ENCODE data around the gene PIGB.
"Not testable (repeated sequence)": the region's sequence is repeated elsewhere in the genome, so short reads cannot be mapped to it uniquely, and the experiment has no call there.

PIGB gene

GRCh38 chr15:55289746-55290527 lies 29.1 kb upstream of the PIGB start, which contains the start of gene RAB27A:
Gene RAB27A, minus strand, starts transcription at chr15:55289813. Its CDS starts 54,879 bp downstream, at chr15:55234934.
- no peaks in the 10 kb centered on the region for H3K9me3 ChIP-seq (ENCODE audit: low read depth, low read length)
- H3K4me3 ChIP-seq: peak within 1 kb of the TSS; percentile 91
- H3K36me3 ChIP-seq (ENCODE audit: insufficient read depth, low read length): no peaks in the 10 kb centered on the region
- H3K27ac ChIP-seq: no peak within 1 kb of the TSS
- H3K9ac ChIP-seq (ENCODE audit: insufficient read length): peak within 1 kb of the TSS; percentile 84
- TF ChIP-seq POLR2AphosphoS5 (IDR thresholded peaks at IDR 0.05; ENCODE audit: borderline replicate concordance, low read depth, low read length): no peak
- no peak for TF ChIP-seq EZH2 (IDR thresholded peaks at IDR 0.05)
- TF ChIP-seq FOXP2 (optimal IDR thresholded peaks at IDR 0.05; ENCODE audit: control extremely low read depth, extremely low read length, insufficient read depth): no peak
- no peak for DNase-seq (ENCODE audit: low read depth, low spot score)

- no peak overlapping the region for H3K27ac ChIP-seq
- H3K4me3 ChIP-seq: peak overlapping the region; percentile 91
- H3K9ac ChIP-seq (ENCODE audit: insufficient read length): peak overlapping the region; percentile 84
- H3K36me3 ChIP-seq (ENCODE audit: insufficient read depth, low read length): no peaks in the 10 kb centered on the region
- no peak for TF ChIP-seq POLR2AphosphoS5 (IDR thresholded peaks at IDR 0.05; ENCODE audit: borderline replicate concordance, low read depth, low read length)
- no peak for TF ChIP-seq EZH2 (IDR thresholded peaks at IDR 0.05)
- no peak for TF ChIP-seq FOXP2 (optimal IDR thresholded peaks at IDR 0.05; ENCODE audit: control extremely low read depth, extremely low read length, insufficient read depth)
- no peaks in the 10 kb centered on the region for H3K9me3 ChIP-seq (ENCODE audit: low read depth, low read length)
- DNase-seq (ENCODE audit: low read depth, low spot score): peak; percentile 24
Observed at GRCh38 chr15:55290528-55291057, 28.4 kb upstream of the PIGB start.

GRCh38 chr15:55297315-55297714 lies 21.7 kb upstream of the PIGB start:
- DNase-seq (ENCODE audit: low read depth, low spot score): no peak
- Histone ChIP-seq H3K4me3 (no peak overlapping the region), H3K27ac (no peak overlapping the region), H3K9me3 (ENCODE audit: low read depth, low read length) (no peaks in the 10 kb centered on the region), H3K36me3 (ENCODE audit: insufficient read depth, low read length) (no peaks in the 10 kb centered on the region), H3K9ac (ENCODE audit: insufficient read length) (no peak overlapping the region)
- TF ChIP-seq FOXP2 (optimal IDR thresholded peaks at IDR 0.05; ENCODE audit: control extremely low read depth, extremely low read length, insufficient read depth) (no peak), EZH2 (IDR thresholded peaks at IDR 0.05) (no peak), POLR2AphosphoS5 (IDR thresholded peaks at IDR 0.05; ENCODE audit: borderline replicate concordance, low read depth, low read length) (no peak)

- not testable (repeated sequence) for H3K9me3 ChIP-seq (ENCODE audit: low read depth, low read length); H3K4me3 ChIP-seq; H3K27ac ChIP-seq; H3K9ac ChIP-seq (ENCODE audit: insufficient read length); DNase-seq (ENCODE audit: low read depth, low spot score); H3K36me3 ChIP-seq (ENCODE audit: insufficient read depth, low read length)
Observed at GRCh38 chr15:55302801-55303200, 16.2 kb upstream of the PIGB start.

- Histone ChIP-seq H3K9ac (ENCODE audit: insufficient read length) (peak overlapping the region; percentile 97), H3K9me3 (ENCODE audit: low read depth, low read length) (no peaks in the 10 kb centered on the region), H3K27ac (no peak overlapping the region), H3K4me3 (peak overlapping the region; percentile 98), H3K36me3 (ENCODE audit: insufficient read depth, low read length) (no peaks in the 10 kb centered on the region)
- no peak for DNase-seq (ENCODE audit: low read depth, low spot score)
- TF ChIP-seq FOXP2 (optimal IDR thresholded peaks at IDR 0.05; ENCODE audit: control extremely low read depth, extremely low read length, insufficient read depth) (no peak), EZH2 (IDR thresholded peaks at IDR 0.05) (no peak), POLR2AphosphoS5 (IDR thresholded peaks at IDR 0.05; ENCODE audit: borderline replicate concordance, low read depth, low read length) (no peak)
Observed at GRCh38 chr15:55319537-55320237, 665 bp downstream of the PIGB start.

- Histone ChIP-seq H3K9me3 (ENCODE audit: low read depth, low read length) (no peaks in the 10 kb centered on the region), H3K4me3 (peak overlapping the region; percentile 98), H3K9ac (ENCODE audit: insufficient read length) (no peak overlapping the region), H3K27ac (no peak overlapping the region), H3K36me3 (ENCODE audit: insufficient read depth, low read length) (no peaks in the 10 kb centered on the region)
- TF ChIP-seq FOXP2 (optimal IDR thresholded peaks at IDR 0.05; ENCODE audit: control extremely low read depth, extremely low read length, insufficient read depth) (no peak), EZH2 (IDR thresholded peaks at IDR 0.05) (no peak), POLR2AphosphoS5 (IDR thresholded peaks at IDR 0.05; ENCODE audit: borderline replicate concordance, low read depth, low read length) (no peak)
- no peak for DNase-seq (ENCODE audit: low read depth, low spot score)
Observed at GRCh38 chr15:55320238-55320550, 1.2 kb downstream of the PIGB start.

GRCh38 chr15:55320963-55321362 lies 1.9 kb downstream of the PIGB start:
- Histone ChIP-seq H3K9ac (ENCODE audit: insufficient read length) (no peak overlapping the region), H3K4me3 (no peak overlapping the region), H3K36me3 (ENCODE audit: insufficient read depth, low read length) (no peaks in the 10 kb centered on the region), H3K27ac (no peak overlapping the region), H3K9me3 (ENCODE audit: low read depth, low read length) (no peaks in the 10 kb centered on the region)
- TF ChIP-seq FOXP2 (optimal IDR thresholded peaks at IDR 0.05; ENCODE audit: control extremely low read depth, extremely low read length, insufficient read depth): no peak
- no peak for TF ChIP-seq POLR2AphosphoS5 (IDR thresholded peaks at IDR 0.05; ENCODE audit: borderline replicate concordance, low read depth, low read length)
- no peak for TF ChIP-seq EZH2 (IDR thresholded peaks at IDR 0.05)
- DNase-seq (ENCODE audit: low read depth, low spot score): no peak

GRCh38 chr15:55322467-55322866 lies 3.4 kb downstream of the PIGB start:
- H3K9me3 ChIP-seq (ENCODE audit: low read depth, low read length): no peaks in the 10 kb centered on the region
- H3K4me3 ChIP-seq: no peak overlapping the region
- no peak overlapping the region for H3K9ac ChIP-seq (ENCODE audit: insufficient read length)
- H3K27ac ChIP-seq: no peak overlapping the region
- no peak for DNase-seq (ENCODE audit: low read depth, low spot score)
- TF ChIP-seq POLR2AphosphoS5 (IDR thresholded peaks at IDR 0.05; ENCODE audit: borderline replicate concordance, low read depth, low read length): no peak
- no peak for TF ChIP-seq EZH2 (IDR thresholded peaks at IDR 0.05)
- TF ChIP-seq FOXP2 (optimal IDR thresholded peaks at IDR 0.05; ENCODE audit: control extremely low read depth, extremely low read length, insufficient read depth): no peak
- no peaks in the 10 kb centered on the region for H3K36me3 ChIP-seq (ENCODE audit: insufficient read depth, low read length)

Measured in SK-N-MC (cell line).